ENCODE measurements around the gene DSTYK. TPM values are rescaled to one million over a fixed set of nuclear protein-coding genes. Genes with fewer than 3 reads are reported as not detected.
A peak's percentile ranks its signal among the peaks of the same experiment; 100 is the strongest.

The DSTYK gene
- total RNA-seq, 1 donor from 2014 or later, result 9.6 TPM

DNA sequence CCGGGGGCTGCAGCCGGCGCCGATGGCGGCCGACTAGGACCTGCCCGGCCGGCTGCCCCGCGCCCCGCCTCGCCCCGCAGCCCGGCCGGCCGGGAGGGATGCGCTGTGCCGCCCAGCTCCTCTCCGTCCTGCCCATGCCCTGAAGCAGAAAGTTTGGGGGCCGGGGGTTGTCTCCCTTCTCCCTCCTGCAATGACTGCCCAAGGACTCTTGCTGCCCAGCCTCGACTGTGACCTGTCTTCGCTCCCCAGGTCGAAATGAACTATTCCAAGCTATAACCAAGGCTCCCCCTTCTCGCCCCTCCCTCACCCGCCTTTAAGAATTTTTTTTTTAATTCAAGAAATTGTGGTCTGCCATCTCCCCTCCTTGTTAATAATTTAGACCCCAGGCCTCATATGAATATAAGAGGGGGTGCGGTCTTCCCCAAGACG is 16.6 kb upstream of the DSTYK start:
- TF ChIP-seq, protein P1, sequence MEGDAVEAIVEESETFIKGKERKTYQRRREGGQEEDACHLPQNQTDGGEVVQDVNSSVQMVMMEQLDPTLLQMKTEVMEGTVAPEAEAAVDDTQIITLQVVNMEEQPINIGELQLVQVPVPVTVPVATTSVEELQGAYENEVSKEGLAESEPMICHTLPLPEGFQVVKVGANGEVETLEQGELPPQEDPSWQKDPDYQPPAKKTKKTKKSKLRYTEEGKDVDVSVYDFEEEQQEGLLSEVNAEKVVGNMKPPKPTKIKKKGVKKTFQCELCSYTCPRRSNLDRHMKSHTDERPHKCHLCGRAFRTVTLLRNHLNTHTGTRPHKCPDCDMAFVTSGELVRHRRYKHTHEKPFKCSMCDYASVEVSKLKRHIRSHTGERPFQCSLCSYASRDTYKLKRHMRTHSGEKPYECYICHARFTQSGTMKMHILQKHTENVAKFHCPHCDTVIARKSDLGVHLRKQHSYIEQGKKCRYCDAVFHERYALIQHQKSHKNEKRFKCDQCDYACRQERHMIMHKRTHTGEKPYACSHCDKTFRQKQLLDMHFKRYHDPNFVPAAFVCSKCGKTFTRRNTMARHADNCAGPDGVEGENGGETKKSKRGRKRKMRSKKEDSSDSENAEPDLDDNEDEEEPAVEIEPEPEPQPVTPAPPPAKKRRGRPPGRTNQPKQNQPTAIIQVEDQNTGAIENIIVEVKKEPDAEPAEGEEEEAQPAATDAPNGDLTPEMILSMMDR (IDR thresholded peaks at IDR 0.05), result no peak
- Mint-ChIP-seq H3K4me1 (peaks cover 32% of the 10 kb centered on the region), H3K27ac (no peak overlapping the region), H3K27me3 (peaks cover 9% of the 10 kb centered on the region), H3K9me3 (no peaks in the 10 kb centered on the region), H3K36me3 (ENCODE audit: low read depth) (no peaks in the 10 kb centered on the region), H3K4me3 (peak overlapping the region; percentile 84)
- intact Hi-C loops (cut with micrococcal nuclease), result loop anchor here (5.0 kb wide), 2 partner anchors 94 to 106 kb away; partner anchors contain the start of genes NUAK2 and RBBP5
- POLR2A ChIA-PET, result interaction anchor here (0.6 to 3.1 kb wide), 10 partner anchors 9 to 107 kb away, joined by 3 to 29 read pairs (median 6); partner anchors contain the start of genes DSTYK and RBBP5
- CTCF ChIA-PET, result interaction anchor here (0.5 to 3.6 kb wide), 14 partner anchors 13 to 239 kb away, joined by 3 to 66 read pairs (median 4); partner anchors contain the start of genes DSTYK and RBBP5
- DNase-seq (no peak), ATAC-seq (ENCODE audit: low read depth) (no peak)

DNA sequence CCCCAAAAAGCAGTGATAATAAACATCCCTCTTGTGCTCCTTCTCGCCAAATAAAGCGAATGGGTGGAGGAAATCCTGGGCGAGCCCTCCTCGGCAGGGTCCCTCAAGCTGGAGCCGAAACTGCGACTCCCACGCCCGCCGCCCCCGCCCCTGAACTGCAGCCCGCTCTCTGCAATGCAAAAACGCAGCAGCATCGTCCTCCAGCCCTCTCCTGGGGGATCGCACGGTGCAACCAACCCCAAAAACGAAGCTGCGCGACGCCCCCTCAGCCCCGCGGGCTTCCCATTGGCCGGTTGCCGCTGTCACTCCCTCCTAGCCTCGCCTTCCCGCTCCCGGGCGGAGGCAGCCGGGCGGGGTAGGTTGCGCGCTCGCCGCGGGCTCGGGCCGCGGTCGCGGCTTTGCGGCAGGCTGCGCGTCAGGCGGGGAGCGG is 16.1 kb upstream of the DSTYK start, which contains the start of gene TMCC2:
Gene TMCC2, plus strand, starts transcription at position 363 of the 430 bp plus-strand sequence. CDS start 619 bp downstream, outside the sequence.
- DNase-seq (peak; percentile 73), ATAC-seq (ENCODE audit: low read depth) (peak; percentile 88)
- POLR2A ChIA-PET, result interaction anchor here (0.6 to 3.1 kb wide), 6 partner anchors 9 to 106 kb away, joined by 4 to 29 read pairs (median 7); partner anchors contain the start of genes DSTYK and RBBP5
- CTCF ChIA-PET, result interaction anchor here (0.5 to 3.6 kb wide), 9 partner anchors 16 to 296 kb away, joined by 3 to 66 read pairs (median 3); partner anchors contain the start of genes DSTYK and RBBP5
- TF ChIP-seq, protein P1 (IDR thresholded peaks at IDR 0.05), result no peak
- no peaks in the 10 kb centered on the region for H3K9me3 Mint-ChIP-seq
- H3K27ac Mint-ChIP-seq, result peak within 1 kb of the TSS; percentile 42
- no peaks in the 10 kb centered on the region for H3K36me3 Mint-ChIP-seq (ENCODE audit: low read depth)
- peaks cover 9% of the 10 kb centered on the region for H3K27me3 Mint-ChIP-seq
- intact Hi-C loops (cut with micrococcal nuclease), result loop anchor here (1.0 to 5.0 kb wide), 3 partner anchors 15 to 105 kb away; partner anchors contain the start of genes NUAK2 and RBBP5
- peak within 1 kb of the TSS; percentile 84 for H3K4me3 Mint-ChIP-seq
- H3K4me1 Mint-ChIP-seq, result peaks cover 29% of the 10 kb centered on the region

DNA sequence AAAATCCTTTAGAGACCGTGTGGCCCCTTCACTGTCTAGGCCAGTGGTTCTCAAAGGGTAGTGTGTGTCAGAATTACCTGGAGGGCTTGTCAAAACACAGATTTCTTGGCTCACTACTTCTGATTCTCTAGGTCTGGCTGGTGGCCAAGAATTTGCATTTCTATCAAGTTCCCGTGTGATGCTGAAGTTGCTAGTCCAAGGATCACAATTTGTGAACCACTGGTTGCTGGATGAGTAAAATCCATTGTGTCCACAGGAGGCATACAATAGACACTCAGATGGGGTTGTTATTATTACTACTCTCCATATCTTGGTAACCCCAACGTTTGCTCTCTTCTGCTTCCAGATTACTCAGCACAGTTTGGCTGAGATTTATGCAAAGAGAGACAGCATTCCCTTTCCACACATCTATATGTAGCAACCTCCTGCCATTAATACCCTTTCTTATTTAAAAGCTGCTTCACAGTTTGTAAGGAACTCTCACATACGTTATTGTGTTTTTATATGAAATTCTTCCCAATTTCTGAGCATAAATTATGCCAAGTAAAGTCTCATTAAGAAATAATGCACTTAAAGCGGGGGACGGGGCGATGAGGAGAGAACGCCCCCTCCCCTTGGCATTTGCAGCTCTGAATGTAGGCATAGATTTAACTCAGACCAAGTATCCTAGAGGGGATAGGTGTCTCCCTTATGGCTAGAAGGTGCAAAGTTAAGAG is 15.5 kb upstream of the DSTYK start:
- Mint-ChIP-seq H3K9me3 (no peaks in the 10 kb centered on the region), H3K36me3 (ENCODE audit: low read depth) (no peaks in the 10 kb centered on the region), H3K27me3 (peaks cover 9% of the 10 kb centered on the region), H3K4me1 (peaks cover 29% of the 10 kb centered on the region), H3K4me3 (peak overlapping the region; percentile 79), H3K27ac (no peak overlapping the region)
- TF ChIP-seq, protein P1 (IDR thresholded peaks at IDR 0.05), result no peak
- intact Hi-C loops (cut with micrococcal nuclease), result loop anchor here (1.0 to 5.0 kb wide), 3 partner anchors 15 to 105 kb away; partner anchors contain the start of genes NUAK2 and RBBP5
- DNase-seq, result no peak
- POLR2A ChIA-PET, result interaction anchor here (1.2 to 1.8 kb wide), 3 partner anchors 10 to 106 kb away, joined by 4 to 9 read pairs (median 7); partner anchors contain the start of genes DSTYK and RBBP5
- ATAC-seq (ENCODE audit: low read depth), result no peak
- CTCF ChIA-PET, result interaction anchor here (0.7 to 3.6 kb wide), 6 partner anchors 19 to 297 kb away, joined by 3 to 66 read pairs (median 3); no protein-coding TSS in a partner anchor

DNA sequence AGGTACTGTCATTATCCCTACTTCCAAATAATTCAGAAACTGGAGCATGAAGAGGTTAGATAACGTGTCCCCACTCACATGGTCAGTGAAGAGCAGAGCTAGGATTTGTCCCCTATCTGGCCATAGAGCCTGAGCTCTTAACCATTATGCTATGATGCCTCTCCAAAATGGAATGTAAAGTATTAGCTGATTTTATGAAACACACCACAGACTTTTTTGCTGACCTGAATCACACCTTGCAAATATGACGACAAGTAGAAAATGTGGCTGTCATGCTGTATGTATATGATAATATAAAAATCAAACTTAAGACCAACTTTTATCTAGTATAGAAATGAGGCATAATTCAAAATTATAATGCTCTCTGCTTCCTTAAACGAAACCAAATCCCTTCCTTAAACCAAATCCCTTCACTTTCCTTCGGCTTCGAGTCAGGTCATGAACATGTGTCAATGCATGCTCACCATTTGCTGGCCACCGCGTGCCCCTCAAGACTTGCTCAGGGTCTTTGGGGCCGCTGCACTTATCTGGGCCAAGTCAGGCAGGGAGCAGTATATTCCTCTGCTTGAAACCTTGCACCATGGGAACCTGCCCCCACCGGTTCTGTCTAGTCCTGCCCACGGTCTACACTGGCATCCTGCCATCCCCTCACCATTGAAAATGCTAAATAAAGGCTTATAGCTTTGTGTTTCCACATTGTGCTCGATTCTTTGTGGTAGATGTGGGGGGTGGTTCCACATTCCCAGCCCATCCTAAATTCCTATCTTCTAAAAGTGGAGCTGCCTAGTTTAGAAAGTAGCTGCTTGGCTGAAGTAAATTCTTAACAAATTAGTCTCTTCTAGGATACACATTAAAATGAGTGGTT is 14.6 kb upstream of the DSTYK start:
- H3K36me3 Mint-ChIP-seq (ENCODE audit: low read depth), result no peaks in the 10 kb centered on the region
- DNase-seq (no peak), ATAC-seq (ENCODE audit: low read depth) (no peak)
- intact Hi-C loops (cut with micrococcal nuclease), result loop anchor here (5.0 kb wide), 2 partner anchors 96 to 104 kb away; partner anchors contain the start of genes NUAK2 and RBBP5
- H3K4me3 Mint-ChIP-seq, result peak overlapping the region; percentile 19
- H3K9me3 Mint-ChIP-seq, result no peaks in the 10 kb centered on the region
- ChIA-PET POLR2A (no interaction called here), CTCF (no interaction called here)
- peaks cover 29% of the 10 kb centered on the region for H3K4me1 Mint-ChIP-seq
- H3K27ac Mint-ChIP-seq, result no peak overlapping the region
- peaks cover 9% of the 10 kb centered on the region for H3K27me3 Mint-ChIP-seq
- TF ChIP-seq, protein P1 (IDR thresholded peaks at IDR 0.05), result no peak
